Bronchial epithelial cell (primary cell): ENCODE measurements around the gene EPHA3. TPM values are rescaled to one million over a fixed set of nuclear protein-coding genes. Genes with fewer than 3 reads are reported as not detected.

ENCODE experiments used
- DNase-seq: peaks from one replicate; pipeline ENCODE4 v3.0.0-alpha.2; 2010; ENCODE audit warnings: low read depth
- FAIRE-seq: peaks from 2 replicates; lab custom pipeline; 2011; peaks lifted over from hg19 to GRCh38; lab: Jason Lieb, UNC
- H3K27me3 ChIP-seq: 2 replicates; pipeline ENCODE4 v1.5.1; 2011; ENCODE audit warnings: low read length; ENCODE audit not compliant: control insufficient read depth, insufficient read depth
- H3K36me3 ChIP-seq: 2 replicates; pipeline ENCODE4 v1.5.1; 2011; ENCODE audit warnings: low read length; ENCODE audit not compliant: control insufficient read depth, insufficient read depth
- H3K4me3 ChIP-seq: 2 replicates; pipeline ENCODE4 v1.5.1; 2011; ENCODE audit warnings: mild to moderate bottlenecking, low read depth, low read length, control low read depth
- CTCF ChIP-seq: IDR thresholded peaks from 2 replicates; pipeline ENCODE4 v1.5.1; 2011; ENCODE audit warnings: mild to moderate bottlenecking, moderate library complexity, low read length, control low read depth, inconsistent platforms; ENCODE audit not compliant: insufficient read depth, severe bottlenecking
- total RNA-seq: library from RNA; depleted of rRNA; stranded (reverse); fragments of >200 nt; gene quantifications from 2 replicates; pipeline ENCODE4 v1.2.1, GENCODE V29; 2014

EPHA3 gene
- total RNA-seq, 1 donor from 2014 or later, result under 0.01 TPM

- Histone ChIP-seq H3K4me3 (no peak overlapping the region), H3K36me3 (no peaks in the 10 kb centered on the region), H3K27me3 (no peaks in the 10 kb centered on the region)
- FAIRE-seq (no peak), DNase-seq (no peak)
- no peak for TF ChIP-seq CTCF
These were observed 158.7 kb downstream of the EPHA3 start for GRCh38 chr3:89266074-89266473.

- H3K27me3 ChIP-seq, result no peaks in the 10 kb centered on the region
- no peak for DNase-seq
- H3K4me3 ChIP-seq, result no peak overlapping the region
- no peak for FAIRE-seq
- no peaks in the 10 kb centered on the region for H3K36me3 ChIP-seq
- no peak for TF ChIP-seq CTCF
These were observed 160.6 kb downstream of the EPHA3 start for GRCh38 chr3:89268059-89268458.

- FAIRE-seq (no peak), DNase-seq (no peak)
- H3K36me3 ChIP-seq, result no peaks in the 10 kb centered on the region
- H3K4me3 ChIP-seq, result no peak overlapping the region
- H3K27me3 ChIP-seq, result no peaks in the 10 kb centered on the region
- no peak for TF ChIP-seq CTCF
These were observed 162.8 kb downstream of the EPHA3 start for GRCh38 chr3:89270201-89270600.

- Histone ChIP-seq H3K36me3 (no peaks in the 10 kb centered on the region), H3K27me3 (no peaks in the 10 kb centered on the region), H3K4me3 (no peak overlapping the region)
- FAIRE-seq, result no peak
- TF ChIP-seq CTCF, result no peak
- no peak for DNase-seq
These were observed 167.6 kb downstream of the EPHA3 start for GRCh38 chr3:89275001-89275400.

GRCh38 chr3:89276116-89276515, 168.7 kb downstream of the EPHA3 start:
- FAIRE-seq, result no peak
- Histone ChIP-seq H3K4me3 (no peak overlapping the region), H3K36me3 (no peaks in the 10 kb centered on the region), H3K27me3 (no peaks in the 10 kb centered on the region)
- TF ChIP-seq CTCF, result no peak
- no peak for DNase-seq

GRCh38 chr3:89278302-89279025, 171.0 kb downstream of the EPHA3 start:
- no peak for TF ChIP-seq CTCF
- no peak for DNase-seq
- H3K4me3 ChIP-seq, result no peak overlapping the region
- H3K27me3 ChIP-seq, result no peaks in the 10 kb centered on the region
- no peaks in the 10 kb centered on the region for H3K36me3 ChIP-seq
- no peak for FAIRE-seq
